Measurements from ENCODE around the gene SCFD2.

DNA sequence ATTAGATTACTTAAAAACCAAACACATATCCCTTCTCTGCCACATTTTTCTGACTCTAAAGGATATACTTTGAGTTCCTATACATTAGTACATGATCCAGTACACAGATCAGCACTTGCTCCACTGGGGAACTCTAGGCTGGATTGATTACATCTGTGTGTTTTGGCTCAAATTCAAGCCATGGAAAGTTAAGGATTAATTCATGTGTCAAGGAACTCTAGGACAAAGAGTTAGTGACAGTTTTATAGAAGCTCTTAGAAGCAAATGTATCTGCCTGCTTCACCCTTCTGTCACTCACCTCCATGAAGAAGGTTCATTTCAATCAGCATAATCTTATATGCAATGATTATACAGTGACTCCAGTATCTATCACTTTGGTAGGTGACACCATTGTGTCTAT is 43.2 kb downstream of the SCFD2 start:
- no peak for TF ChIP-seq TARDBP (IDR thresholded peaks at IDR 0.05)
- no peak for TF ChIP-seq SUZ12 (IDR thresholded peaks at IDR 0.05)
- no peak for TF ChIP-seq FOXA1 (IDR thresholded peaks at IDR 0.05)
- no peak for TF ChIP-seq SP1 (IDR thresholded peaks at IDR 0.05)
- no peak for TF ChIP-seq BHLHE40 (IDR thresholded peaks at IDR 0.05; ENCODE audit: borderline replicate concordance)
- no peak for TF ChIP-seq ZNF384 (IDR thresholded peaks at IDR 0.05)
- TF ChIP-seq ARNT (IDR thresholded peaks at IDR 0.05): no peak
- TF ChIP-seq HDGF (IDR thresholded peaks at IDR 0.05; ENCODE audit: borderline replicate concordance): no peak
- no peak for TF ChIP-seq LEF1 (IDR thresholded peaks at IDR 0.05; ENCODE audit: borderline replicate concordance)
- TF ChIP-seq FOXM1 (IDR thresholded peaks at IDR 0.05; ENCODE audit: borderline replicate concordance): no peak
- TF ChIP-seq NFRKB (IDR thresholded peaks at IDR 0.05): no peak
